KOPT-K1 (cell line): ENCODE data around the gene CENPI.
"Not testable (repeated sequence)": the region's sequence is repeated elsewhere in the genome, so short reads cannot be mapped to it uniquely, and the experiment has no call there.

Experiments
- H3K27ac ChIP-seq: fragments of 200-600 bp; sonication (generic); 2 replicates; pipeline ENCODE4 v1.5.1; 2016; ENCODE audit warnings: antibody characterized with exemption, mild to moderate bottlenecking, low read depth, low read length; ENCODE audit not compliant: poor library complexity, severe bottlenecking
- H3K36me3 ChIP-seq: fragments of 200-600 bp; sonication (generic); 2 replicates; pipeline ENCODE4 v1.5.1; 2017; ENCODE audit warnings: antibody characterized with exemption, mild to moderate bottlenecking, low read length, moderate library complexity; ENCODE audit not compliant: insufficient read depth
- H3K9me3 ChIP-seq: fragments of 200-600 bp; sonication (generic); 2 replicates; pipeline ENCODE4 v1.5.1; 2017; ENCODE audit warnings: antibody characterized with exemption, low read length, mild to moderate bottlenecking; ENCODE audit not compliant: insufficient read depth, poor library complexity, severe bottlenecking

The CENPI gene

GRCh38 chrX:101097546-101098453, at the start of gene CENPI:
Gene CENPI, plus strand, starts transcription at chrX:101098204. Its CDS starts 2,867 bp downstream, at chrX:101101071.
- H3K27ac ChIP-seq, result peak within 1 kb of the TSS; percentile 85
- no peaks in the 10 kb centered on the region for H3K9me3 ChIP-seq

DNA sequence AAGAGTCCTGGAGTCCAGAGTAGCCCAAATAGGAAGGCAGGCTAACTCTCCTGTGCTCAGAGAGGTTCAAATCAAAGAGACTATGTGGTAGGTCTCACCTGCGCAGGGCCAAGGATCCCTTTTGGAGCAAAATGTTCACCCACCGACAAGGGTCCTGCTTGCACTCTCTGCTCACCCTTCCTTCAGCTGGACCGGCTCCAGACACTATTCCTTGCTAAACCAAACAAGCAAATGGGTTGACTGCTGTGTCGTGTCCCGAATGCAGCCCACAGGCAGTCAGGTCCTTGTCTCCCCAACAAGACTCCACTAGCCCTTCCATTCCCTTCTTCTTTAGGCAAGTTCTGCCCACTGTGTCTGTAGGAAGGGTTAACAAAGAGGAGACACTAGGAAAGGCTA, 46.9 kb upstream of the CENPI start:
- Histone ChIP-seq H3K9me3 (no peaks in the 10 kb centered on the region), H3K27ac (peak overlapping the region; percentile 90), H3K36me3 (peaks cover 7% of the 10 kb centered on the region; the same call in 1 of the 2 replicates)

More at GRCh38 chrX:101097546-101098453, at the start of gene CENPI:
- peaks cover 26% of the 10 kb centered on the region for H3K36me3 ChIP-seq

GRCh38 chrX:101051549-101052302, 46.3 kb upstream of the CENPI start, which contains the start of gene TRMT2B:
Gene TRMT2B, minus strand, starts transcription at chrX:101052111. Its CDS starts 9,822 bp downstream, at chrX:101042289.
- Histone ChIP-seq H3K36me3 (peaks cover 7% of the 10 kb centered on the region; the same call in 1 of the 2 replicates), H3K27ac (peak within 1 kb of the TSS; percentile 90), H3K9me3 (no peaks in the 10 kb centered on the region)

GRCh38 chrX:101056551-101056950, 41.5 kb upstream of the CENPI start:
- H3K9me3 ChIP-seq, H3K36me3 ChIP-seq, H3K27ac ChIP-seq: not testable (repeated sequence)

GRCh38 chrX:101057093-101057714, 40.8 kb upstream of the CENPI start:
- H3K27ac ChIP-seq, result no peak overlapping the region
- no peaks in the 10 kb centered on the region for H3K9me3 ChIP-seq
- H3K36me3 ChIP-seq, result no peaks in the 10 kb centered on the region

DNA sequence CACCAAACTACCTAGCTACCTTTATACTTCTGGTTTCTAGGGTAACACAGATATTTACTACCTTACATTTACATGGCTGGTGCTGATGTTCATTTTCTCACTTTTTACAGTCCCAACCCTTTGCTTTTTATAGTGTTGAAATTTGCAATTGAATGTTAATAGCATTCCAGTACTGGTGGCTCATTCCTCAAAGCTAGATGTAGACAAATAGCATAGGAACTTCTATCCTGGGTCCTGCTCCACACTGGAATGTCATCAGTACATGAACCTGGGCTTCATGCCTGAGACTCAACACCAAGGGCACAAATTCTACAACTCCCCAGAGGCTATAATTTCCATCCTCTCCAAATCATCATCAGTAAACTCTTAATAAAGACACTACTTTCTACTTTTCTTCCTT, 35.8 kb upstream of the CENPI start:
- H3K36me3 ChIP-seq, result no peaks in the 10 kb centered on the region
- H3K27ac ChIP-seq, result no peak overlapping the region
- H3K9me3 ChIP-seq, result no peaks in the 10 kb centered on the region

DNA sequence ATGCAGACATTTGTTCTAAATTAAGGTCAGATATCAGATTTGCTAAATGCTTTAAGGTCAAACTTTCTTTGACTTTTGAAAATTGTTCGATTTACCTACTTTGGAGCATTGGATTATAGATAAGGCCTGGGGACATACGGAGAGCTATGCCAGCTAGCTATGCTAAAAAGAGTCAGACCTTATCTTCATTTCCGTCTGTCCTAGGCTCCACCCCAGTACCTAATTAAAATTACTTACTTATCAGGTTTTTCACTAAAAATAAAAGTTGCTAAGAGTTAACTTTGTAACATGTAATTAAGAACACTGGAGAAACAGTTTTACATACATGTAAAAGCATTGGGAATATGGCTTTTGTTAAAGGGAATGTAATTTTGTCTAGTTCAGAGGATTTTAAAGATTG, 26.4 kb upstream of the CENPI start:
- H3K36me3 ChIP-seq, result no peaks in the 10 kb centered on the region
- no peaks in the 10 kb centered on the region for H3K9me3 ChIP-seq
- no peak overlapping the region for H3K27ac ChIP-seq

DNA sequence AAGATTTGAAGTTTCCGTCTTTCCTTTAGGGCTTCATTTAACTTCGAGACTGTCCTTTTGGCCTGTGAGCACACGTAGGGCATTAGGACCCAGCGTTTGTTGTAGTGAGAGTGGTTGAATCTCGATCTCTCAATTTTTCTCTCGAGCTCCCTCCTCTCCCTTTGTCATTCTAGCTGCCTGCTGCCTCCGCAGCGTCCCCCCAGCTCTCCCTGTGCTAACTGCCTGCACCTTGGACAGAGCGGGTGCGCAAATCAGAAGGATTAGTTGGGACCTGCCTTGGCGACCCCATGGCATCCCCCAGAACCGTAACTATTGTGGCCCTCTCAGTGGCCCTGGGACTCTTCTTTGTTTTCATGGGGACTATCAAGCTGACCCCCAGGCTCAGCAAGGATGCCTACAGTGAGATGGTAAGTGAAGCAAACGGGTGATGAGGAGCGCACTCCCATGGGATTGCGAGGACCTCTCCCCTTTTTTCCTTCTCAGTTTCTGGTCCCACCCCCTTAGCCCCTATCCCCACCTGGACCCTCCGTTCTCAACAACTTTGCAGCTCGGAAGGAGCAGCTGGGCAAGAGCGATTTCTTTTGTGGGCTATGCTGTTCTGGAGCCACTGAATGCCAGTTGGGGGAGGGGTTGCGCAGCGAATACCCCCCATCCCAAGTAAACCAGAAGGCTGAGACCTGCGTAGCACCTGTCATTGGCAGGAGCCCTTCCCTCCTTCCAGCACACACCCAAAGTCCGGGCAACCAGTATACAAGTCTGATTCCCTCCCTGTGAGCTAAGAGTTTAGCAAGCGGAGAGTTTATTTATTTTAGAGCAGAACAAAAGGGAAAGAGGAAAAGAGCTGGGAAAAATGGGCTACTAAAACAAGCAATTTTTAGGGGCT, 19.0 kb upstream of the CENPI start, which contains the start of gene TMEM35A:
TMEM35A (plus strand) TSS at position 164 of the 883 bp plus-strand sequence; CDS start at position 288, 124 bp downstream.
- no peaks in the 10 kb centered on the region for H3K9me3 ChIP-seq
- no peak within 1 kb of the TSS for H3K27ac ChIP-seq
- H3K36me3 ChIP-seq, result no peaks in the 10 kb centered on the region

- no peaks in the 10 kb centered on the region for H3K36me3 ChIP-seq
- no peak overlapping the region for H3K27ac ChIP-seq
- H3K9me3 ChIP-seq, result no peaks in the 10 kb centered on the region
Measured at GRCh38 chrX:101079736-101080270, 18.2 kb upstream of the CENPI start.

DNA sequence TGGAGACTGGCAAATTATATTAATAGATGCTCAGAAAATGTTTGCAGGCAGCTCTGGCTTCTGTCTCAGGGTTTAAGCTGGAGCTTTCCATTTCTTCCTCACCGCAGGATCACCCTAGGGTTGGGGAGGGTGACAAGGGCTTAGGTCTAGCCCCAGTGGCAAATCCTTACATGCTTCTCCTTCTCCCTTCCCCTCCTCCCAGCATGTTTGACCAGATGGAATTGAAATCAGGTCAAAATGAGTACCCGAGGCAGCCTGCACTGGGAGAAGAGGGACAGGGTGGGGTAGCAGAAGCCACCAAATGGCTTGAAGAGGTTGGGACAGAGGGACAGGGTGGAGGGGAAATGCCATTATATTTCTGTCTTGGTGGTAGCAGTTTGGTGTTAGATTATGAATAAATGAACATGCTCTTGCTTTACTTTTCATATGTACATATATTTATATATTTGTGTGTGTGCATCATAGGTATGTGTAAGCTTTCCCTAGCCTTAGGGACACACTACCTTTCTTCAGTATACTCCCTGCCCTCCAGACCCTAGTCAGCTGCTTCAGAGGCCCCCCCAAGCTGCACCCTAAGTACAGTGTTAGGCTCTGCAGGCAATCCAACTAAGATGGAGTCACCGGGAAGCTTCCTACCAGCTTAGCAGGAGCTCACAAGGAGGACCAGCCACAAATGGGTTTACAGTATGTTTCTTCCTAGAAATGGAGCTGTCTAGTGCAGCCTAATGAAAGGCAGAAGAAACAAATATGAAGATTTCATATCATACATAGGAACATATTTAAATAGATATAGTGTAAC, 17.5 kb upstream of the CENPI start:
- no peaks in the 10 kb centered on the region for H3K9me3 ChIP-seq
- H3K27ac ChIP-seq, result no peak overlapping the region
- H3K36me3 ChIP-seq, result no peaks in the 10 kb centered on the region

DNA sequence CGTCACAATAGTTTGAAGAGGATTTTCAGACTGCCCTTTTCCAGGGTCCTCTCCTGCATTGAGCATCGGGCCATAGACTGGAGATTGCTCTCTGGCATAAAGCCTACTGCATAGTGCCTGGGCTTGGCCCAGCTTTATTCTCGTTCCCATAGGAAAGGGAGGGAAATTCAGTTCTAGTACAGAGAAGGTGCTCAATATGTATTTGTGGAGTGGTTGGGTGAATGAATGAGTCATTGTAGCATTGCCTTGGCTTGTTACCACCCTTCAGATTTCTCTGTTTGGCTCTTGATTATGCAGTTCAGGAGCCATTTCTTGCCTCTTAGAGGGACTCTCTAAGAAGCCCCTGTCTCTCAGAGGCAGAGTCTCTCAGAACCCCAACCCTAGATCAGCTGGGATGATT, 16.8 kb upstream of the CENPI start:
- Histone ChIP-seq H3K36me3 (no peaks in the 10 kb centered on the region), H3K27ac (no peak overlapping the region), H3K9me3 (no peaks in the 10 kb centered on the region)

DNA sequence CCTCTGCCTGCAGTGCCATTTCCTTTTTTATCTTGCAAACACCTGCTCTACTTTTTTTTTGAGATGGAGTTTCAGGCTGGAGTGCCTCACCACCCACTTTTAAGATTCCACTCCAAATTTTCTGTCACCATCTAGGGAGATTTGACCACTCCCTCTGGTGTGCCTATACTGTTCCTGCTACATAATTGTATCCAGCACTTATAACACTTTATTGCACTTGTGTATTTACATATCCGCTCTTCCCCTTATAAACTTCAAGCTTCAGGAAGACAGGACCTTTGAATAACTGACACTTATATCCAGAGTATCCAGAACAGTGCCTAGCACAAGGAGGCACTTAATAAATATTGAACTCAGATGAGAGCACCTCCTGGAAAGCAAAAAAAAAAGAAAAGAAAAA, 6.2 kb upstream of the CENPI start:
- Histone ChIP-seq H3K36me3 (no peaks in the 10 kb centered on the region), H3K9me3 (no peaks in the 10 kb centered on the region), H3K27ac (no peak overlapping the region)

GRCh38 chrX:101108284-101108683, 10.3 kb downstream of the CENPI start:
- H3K27ac ChIP-seq, result no peak overlapping the region
- peaks cover 84% of the 10 kb centered on the region for H3K36me3 ChIP-seq
- no peaks in the 10 kb centered on the region for H3K9me3 ChIP-seq
